ENCODE measurements around the gene LYSMD2.

Gene LYSMD2

DNA sequence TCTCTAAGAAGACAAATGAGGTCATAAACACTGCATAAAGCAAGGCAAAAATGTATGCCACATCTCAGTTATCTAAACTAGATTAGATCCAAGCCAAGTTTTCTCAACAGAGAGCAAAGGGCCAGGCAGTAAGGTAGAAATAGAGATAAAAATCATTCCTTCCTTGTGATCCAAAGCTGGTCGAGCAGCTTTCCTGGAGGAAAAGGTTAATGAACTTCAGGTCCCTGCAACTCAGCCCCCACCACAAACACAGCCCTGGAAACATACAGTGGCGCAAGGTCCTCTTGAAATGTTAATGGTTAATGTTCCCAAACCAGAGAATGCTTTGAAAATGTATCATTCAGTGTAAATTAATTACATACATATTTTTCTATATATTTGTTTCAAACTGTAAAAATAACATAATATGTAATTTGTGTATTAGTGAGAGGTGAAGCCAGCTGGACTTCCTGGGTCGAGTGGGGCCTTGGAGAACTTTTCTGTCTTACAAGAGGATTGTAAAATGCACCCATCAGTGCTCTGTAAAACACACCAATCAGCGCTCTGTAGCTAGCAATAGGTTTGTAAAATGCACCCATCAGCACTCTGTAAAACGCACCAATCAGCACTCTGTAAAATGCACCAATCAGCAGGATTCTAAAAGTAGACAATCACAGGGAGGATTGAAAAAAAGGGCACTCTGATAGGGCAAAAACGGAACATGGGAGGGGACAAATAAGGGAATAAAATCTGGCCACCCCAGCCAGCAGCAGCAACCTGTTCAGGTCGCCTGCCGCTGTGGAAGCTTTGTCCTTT, 17.1 kb downstream of the LYSMD2 start:
- DNase-seq (ENCODE audit: low read depth in 2 of 2) = no peak

DNA sequence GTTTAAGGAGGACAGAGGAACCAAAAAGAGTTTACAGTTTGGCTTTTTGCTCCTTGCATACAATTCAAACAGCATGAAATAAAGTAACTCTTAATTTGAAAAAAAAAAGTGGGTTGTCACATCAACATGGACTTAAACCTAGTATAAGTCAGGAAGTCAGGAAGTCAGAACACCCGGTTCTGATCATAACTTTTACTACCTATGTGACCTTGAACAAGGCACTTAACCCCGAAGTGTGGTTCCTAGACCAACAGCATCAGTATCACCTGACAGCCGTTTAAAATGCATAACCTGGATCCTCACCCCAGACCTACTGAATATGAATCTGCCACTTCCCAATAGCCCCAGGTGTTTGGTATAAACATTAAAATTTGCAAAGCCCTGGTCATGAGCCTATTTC, 18.7 kb downstream of the LYSMD2 start:
- DNase-seq (ENCODE audit: low read depth in 2 of 2) = no peak

DNA sequence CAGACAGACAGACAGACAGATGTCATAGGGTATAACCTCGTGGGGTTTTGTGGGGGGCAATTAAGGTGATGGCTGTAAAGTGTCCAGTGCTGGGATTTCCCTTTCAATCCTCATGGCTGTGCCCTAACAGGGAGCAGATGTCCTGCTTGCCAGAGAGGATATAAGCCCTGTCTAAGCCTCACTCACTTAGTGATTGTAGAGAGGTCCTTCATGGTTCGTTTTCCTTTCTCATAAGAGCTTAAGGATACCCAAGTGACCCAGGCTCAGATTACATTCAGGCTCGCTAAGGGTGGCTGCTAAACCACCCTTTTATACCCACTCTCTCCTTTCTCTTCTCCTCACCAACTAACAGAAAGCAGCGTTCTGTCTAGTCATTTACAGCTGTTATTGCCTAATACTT, 19.2 kb downstream of the LYSMD2 start:
- no peak for DNase-seq (ENCODE audit: low read depth in 2 of 2)

DNA sequence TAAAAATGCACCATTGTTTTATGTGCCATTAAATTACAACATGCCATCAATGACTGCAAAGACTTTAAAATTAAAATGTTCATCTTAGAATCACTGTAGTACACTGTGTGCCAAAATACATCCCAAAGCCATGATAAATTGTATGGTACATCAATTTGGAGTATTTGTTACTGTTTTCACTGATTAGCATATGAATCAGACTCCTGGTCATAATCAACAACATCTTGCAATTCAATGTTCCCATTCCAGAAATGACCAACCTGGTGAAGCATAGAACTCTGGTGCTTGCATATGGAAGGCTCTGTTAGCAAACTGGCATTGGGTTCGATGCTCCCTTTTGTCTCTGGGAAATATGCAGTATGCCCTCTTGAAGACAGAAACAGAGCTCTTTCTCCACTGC, 22.5 kb downstream of the LYSMD2 start:
- DNase-seq (ENCODE audit: low read depth in 2 of 2) = no peak

DNA sequence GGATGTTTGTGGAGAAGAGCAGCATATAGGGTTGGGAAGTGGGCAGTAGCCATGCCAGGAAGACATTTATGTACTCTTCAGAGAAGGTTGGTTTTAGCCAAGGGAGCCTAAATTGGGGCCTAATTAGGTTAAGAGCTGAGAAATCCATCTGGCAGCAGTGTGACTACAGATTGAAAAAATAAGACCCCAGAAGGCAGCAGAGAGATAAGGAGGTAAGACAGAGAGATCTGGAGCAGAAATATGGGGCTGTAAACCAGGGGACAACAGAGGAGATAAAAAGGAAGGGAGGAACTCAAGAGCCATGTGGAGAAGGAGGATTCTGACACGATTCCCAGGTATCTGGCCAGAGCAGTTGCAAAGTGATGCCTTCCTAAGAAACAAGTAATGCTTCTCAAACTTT, 23.3 kb downstream of the LYSMD2 start:
- DNase-seq (ENCODE audit: low read depth in 2 of 2) = no peak

DNA sequence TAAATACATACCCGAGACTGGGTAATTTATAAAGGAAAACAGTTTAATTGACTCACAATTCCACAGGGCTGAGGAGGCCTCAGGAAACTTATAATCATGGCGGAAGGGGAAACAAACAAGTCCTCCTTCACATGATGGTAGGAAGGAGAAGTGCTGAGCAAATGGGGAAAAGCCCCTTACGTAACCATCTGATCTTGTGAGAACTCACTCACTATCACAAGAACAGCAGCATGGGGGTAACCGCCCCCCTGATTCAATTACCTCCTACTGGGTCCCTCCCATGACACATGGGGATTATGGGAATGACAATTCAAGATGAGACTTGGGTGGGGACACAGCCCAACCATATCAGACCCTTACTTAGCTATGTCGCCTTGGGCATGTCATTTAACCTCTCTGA, 28.4 kb downstream of the LYSMD2 start:
- no peak for DNase-seq (ENCODE audit: low read depth in 2 of 2)

DNA sequence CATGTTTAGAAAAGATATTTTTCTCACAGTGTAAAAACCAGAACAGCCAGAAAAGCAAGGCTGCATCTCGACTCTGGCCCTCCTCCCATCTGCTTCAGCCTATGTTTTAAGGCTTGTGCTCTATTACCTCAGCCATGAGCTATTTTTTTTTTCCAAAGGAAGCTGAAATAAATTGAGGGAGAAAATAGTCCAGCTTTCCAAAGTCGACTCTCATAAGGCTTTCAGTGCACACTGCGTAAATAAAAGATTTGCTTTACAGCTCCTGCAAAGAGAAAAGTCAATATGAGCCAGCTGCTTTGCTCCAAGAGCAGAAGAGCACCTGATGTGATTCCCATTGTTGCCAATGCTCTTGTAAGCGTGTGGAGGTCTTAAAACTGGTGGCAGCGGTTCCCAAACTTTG, 29.4 kb downstream of the LYSMD2 start:
- DNase-seq (ENCODE audit: low read depth in 2 of 2) = no peak

DNA sequence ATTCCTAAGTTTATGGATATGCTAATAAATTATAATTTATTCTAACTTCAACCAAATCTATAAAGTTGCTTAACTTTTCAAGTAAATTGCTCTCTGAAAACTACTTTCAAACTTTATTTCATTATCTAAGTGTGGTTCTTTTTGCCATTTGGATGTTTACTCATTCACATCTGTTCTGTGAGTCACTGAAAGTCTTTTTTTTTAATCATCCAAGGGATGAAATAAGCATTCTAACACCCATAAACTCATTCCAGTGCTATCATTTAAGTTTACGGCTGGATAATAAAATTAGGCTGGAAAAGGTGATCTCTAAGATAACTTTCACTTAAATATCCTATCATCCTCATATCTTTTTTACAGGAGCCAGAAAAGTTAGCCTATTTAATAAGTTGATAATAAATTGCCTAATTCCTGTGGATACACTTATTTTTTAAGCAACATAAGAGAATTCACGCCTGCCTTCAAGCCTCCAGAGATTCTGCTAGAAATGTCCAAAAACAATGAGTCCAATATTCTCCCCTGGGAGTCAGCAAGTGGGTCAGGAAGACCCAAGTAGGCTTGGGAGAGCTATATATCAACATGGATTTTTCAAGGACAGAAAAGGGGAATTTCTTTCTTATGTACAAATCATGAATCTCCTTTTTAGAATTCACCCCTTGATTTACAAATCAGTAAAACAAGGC, 30.4 kb downstream of the LYSMD2 start:
- DNase-seq (ENCODE audit: low read depth in 2 of 2) = no peak

DNA sequence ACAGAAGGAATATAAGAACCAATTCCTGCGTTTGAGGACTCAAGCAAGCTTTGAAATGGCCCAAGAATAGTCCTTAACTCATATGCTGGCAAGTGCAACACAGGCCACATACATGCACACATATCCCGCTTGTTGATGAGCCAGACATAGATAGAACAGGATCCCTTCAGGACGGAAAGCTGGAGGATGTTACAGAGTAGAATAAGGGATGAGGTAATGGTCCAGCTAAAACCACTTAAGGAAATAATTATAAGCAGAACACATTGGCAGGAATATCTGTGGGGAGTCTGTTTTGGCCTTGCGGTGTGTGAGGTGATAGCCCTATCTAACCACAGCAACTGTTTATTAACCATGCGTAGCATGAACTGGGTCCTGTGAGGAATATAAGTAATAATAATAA, 31.2 kb downstream of the LYSMD2 start:
- DNase-seq (ENCODE audit: low read depth in 2 of 2) = no peak

DNA sequence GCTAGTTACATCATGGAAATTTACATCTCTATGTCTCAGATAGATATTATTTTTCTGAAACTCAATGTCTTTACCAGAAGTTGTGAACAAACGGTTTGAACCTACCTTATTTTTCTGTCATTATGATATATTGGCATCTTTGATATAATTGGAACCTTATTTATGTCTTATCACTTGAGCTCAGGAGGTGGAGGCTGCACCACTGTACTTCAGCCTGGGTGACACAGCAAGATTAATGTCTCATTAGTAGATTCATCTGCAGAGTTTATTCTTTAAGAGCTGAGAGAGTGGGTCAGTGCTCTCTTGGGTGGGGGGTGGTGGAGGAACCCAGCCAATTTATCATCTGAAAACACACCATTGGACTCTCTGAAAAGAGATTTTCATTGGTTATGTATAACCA, 34.7 kb downstream of the LYSMD2 start:
- no peak for DNase-seq (ENCODE audit: low read depth in 2 of 2)

DNA sequence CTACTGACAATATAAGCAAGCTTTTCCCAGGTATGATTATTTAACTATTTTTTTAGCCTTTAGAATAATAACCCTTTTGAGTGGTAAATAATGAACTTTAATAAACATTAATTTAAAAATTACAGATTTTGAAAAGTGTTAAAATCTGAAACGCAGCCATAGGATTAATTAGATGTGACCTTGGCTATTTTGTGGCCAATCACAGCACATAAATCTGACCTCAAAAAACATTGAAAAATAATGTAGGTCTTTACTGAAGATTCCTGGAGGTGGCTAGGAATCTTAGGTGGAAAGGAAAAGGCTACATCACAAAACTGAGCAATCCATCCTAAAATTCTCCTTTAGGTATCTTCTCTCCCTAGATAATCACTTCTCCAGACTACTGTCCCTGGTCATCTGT, 38.1 kb downstream of the LYSMD2 start:
- no peak for DNase-seq (ENCODE audit: low read depth in 2 of 2)

DNA sequence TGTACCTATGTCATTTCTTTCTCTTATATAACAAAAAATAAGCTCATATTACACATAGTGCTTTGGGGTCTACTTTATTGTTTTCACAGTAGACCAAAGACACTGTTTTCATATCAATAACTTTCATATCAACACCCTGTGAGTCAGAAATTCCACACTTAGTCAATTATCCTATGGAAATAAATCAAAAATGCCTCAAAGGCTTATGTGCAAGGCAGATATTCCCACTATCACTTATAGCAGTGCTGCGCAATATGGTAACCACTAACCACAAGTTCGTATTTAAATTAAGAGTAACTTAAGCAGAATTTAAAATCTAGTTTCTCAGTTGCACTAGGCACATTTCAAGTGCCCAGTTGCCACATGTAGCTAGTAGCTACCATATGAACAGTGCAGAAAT, 40.3 kb downstream of the LYSMD2 start:
- DNase-seq (ENCODE audit: low read depth in 2 of 2) = no peak

DNA sequence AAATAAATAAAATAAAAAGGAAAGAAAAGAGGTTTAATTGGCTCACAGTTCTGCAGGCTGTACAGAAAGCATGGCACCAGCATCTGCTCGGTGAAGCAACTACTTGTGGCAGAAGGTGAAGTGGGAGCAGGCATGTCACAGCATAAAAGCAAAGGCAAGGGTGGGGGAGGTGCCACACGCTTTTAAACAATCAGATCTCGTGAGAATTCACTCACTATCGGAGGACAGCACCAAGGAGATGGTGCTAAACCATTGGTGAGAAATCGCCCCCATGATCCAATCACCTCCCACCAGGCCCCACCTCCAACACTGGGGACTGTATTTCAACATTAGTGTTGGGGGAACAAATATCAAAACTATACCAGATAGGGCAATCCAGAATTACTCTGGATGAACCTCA, 40.9 kb downstream of the LYSMD2 start:
- no peak for DNase-seq (ENCODE audit: low read depth in 2 of 2)

DNA sequence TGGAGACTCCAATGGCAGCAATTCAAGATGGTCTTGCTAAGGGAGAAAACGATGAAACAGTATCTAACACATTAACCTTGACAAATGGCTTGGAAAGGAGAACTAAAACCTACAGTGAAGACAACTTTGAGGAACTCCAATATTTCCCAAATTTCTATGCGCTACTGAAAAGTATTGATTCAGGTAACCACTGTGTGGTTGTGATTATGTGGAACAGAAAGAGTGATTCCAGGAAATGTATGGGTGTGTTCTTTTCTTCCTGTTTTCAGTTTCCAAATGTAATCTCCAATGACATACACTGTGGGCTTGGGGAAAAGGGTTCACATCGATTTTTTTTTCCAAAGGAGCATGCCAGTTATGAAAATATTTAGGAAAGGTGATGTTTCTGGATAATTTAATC, 45.3 kb downstream of the LYSMD2 start:
- no peak for DNase-seq (ENCODE audit: low read depth in 2 of 2)

DNA sequence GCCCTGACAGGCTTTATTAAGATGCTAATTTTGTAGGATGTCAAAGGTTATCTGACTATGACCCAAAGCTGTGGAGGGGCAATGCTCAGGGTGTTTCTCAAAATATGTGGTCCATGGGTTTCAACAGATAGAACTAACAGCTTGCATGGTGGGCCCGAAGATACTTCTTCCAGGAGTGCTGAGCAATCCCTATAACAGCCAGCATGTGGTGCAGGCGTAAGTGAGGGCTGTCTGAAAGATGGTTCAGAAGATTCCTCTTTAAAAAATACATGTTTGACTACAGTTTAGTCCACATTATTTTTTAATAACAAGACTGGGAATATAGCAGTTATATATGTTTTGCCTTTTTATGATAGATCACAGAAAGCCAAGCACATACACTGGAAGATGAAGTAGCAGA, 48.6 kb downstream of the LYSMD2 start:
- no peak for DNase-seq (ENCODE audit: low read depth in 2 of 2)

DNA sequence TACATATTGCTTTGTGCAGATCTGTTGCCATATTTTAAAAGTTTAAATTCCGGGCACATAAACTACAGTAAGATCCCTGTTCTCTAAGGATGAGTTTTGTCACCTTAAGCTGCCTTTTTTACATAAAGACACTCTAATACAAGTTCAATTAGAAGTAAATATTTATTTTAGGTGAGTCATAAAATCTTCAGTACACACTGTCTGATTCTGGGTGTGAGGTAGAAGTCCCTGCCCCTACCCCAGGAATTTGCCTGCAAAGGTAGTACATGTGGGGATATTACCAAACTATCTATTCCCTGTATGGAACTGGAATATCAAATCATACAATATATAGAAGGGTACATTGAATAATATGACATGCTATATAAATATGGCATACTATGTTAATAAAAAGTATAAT, 49.9 kb downstream of the LYSMD2 start:
- no peak for DNase-seq (ENCODE audit: low read depth in 2 of 2)

DNA sequence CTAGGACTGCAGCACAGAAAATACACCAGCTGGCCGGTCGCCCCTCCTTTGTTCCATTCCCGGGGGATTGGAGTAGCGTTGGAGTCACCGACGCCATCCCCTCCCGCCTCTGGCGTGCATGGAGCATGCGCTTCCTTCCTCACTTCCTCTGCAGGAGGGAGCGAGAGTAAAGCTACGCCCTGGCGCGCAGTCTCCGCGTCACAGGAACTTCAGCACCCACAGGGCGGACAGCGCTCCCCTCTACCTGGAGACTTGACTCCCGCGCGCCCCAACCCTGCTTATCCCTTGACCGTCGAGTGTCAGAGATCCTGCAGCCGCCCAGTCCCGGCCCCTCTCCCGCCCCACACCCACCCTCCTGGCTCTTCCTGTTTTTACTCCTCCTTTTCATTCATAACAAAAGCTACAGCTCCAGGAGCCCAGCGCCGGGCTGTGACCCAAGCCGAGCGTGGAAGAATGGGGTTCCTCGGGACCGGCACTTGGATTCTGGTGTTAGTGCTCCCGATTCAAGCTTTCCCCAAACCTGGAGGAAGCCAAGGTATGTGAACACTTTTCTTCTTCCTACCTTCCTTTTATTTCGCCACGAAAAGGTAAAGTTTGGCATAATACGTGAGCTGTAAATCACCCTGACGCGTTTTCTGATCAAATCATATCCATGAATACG, 56.0 kb downstream of the LYSMD2 start, which contains the start of gene SCG3:
SCG3 (plus strand) TSS at position 201 of the 661 bp plus-strand sequence; CDS start at position 454, 253 bp downstream.
- peak in 1 of 2 donors; percentile 3 for DNase-seq (ENCODE audit: low read depth in 2 of 2)

DNA sequence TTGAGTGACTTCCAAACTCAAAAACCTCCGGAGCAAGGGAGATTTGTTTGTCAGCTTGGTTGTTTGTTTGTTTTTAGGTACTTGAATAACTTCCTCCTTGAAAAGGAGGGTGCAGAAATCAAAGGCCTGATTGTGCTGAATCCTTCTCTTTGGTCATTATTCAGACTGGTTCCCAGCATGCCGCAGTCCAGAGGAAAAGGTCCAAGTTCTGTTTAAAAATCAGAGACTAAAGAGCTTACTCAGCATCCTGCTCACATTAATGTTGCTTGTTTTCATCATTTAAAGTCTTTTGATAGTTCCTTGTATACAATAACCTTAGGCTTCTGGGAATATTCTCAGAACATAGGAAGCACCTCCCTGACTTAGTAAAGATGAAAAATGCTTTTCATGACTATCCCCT, 57.1 kb downstream of the LYSMD2 start:
- DNase-seq (ENCODE audit: low read depth in 2 of 2) = no peak

DNA sequence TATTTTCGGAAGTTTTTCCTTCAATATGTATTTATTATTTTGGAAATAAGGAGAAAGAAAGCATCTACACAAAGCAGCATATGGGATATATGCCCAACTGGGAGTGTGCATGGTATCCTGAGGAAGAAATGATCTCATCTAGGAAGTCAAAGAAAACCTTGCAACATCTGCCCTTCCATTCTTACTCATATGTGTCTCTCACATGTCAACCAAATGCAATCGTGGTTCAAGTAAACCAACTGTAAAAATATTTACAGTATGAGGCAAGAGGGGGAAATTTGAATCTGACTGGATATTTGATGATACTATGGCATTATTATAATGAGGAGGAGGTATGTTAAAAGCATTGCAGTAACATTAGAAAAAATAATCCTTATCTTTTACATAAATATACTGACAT, 59.4 kb downstream of the LYSMD2 start:
- DNase-seq (ENCODE audit: low read depth in 2 of 2) = no peak

DNA sequence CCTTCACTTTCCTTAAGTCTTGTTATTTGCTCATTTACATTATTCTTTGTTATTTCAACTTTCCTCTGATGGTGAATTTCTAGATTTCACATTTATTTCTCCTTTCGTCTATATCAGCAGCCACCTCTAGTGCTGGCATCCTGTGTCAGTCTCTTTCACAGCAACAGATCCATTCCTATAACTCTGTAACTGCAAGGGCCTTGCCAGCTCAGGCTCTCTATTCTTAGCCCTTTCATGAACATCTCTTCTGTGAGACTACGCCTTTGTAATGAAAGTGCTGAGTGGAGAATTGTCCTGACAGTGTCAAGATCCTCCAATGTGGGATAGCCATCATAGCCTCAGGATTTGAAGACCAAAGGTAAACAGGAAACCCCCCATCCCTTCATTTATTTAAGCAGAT, 60.0 kb downstream of the LYSMD2 start:
- DNase-seq (ENCODE audit: low read depth in 2 of 2) = no peak

DNA sequence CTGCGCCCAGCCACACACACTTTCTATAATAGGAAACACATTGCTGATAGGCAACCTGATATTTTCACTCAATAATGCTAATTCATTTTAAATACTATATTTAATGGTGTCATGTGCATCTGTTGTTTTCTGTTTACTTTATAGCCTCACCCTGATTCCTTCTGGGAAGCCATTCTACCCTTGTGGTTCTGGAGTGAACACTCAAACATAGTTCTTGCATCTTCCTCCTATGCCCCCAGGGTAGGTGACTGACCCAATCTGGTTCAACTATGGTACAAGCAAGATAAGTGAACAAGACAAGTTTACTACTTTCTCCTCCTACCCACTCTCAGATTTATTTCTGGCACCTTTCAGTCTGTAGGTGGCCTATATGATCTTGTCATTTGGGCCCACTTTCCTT, 60.4 kb downstream of the LYSMD2 start:
- no peak for DNase-seq (ENCODE audit: low read depth in 2 of 2)

DNA sequence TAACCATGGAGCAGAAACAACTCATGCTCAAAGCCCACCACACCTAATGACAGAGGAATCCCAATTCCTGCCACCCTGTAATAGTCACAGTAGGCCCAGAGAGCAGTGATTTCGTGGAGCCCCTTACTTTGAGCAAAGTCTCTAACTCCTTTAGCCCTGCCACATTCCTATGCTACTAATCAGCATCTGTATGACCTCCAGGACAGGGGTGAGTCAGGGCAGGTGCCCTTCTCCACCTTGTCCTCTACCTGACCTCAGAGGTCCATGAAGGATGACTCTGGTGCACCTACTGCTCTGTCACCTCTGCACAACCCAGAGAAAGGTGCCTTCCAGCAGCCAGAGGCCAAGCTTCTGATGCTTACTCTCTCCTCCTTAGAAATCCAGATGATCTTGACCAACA, 62.2 kb downstream of the LYSMD2 start:
- DNase-seq (ENCODE audit: low read depth in 2 of 2) = no peak
